Activated CD8-positive, alpha-beta memory T cell treated with anti-CD3 and anti-CD28 coated beads for 36 hours (primary cell): Measurements from ENCODE around the gene PPARGC1A. TPM values are rescaled to one million over a fixed set of nuclear protein-coding genes. Genes with fewer than 3 reads are reported as not detected.

Experiments used
- CTCF ChIA-PET: fragments of 350-600 bp; sonication (Branson Sonifier 250); formaldehyde crosslinking; loops from one replicate; lab custom pipeline; 2021; ENCODE audit warnings: antibody characterized with exemption; lab: Charles Lee
- POLR2A ChIA-PET: fragments of 350-600 bp; sonication (Branson Sonifier 250); formaldehyde crosslinking; loops from one replicate; lab custom pipeline; 2021; ENCODE audit warnings: antibody characterized with exemption; lab: Charles Lee
- total RNA-seq, 2 experiments: library from RNA; stranded (reverse); gene quantifications; one replicate each; pipeline ENCODE4 v1.2.3, GENCODE V29; 2021

PPARGC1A gene
- total RNA-seq, 2 experiments from 2014 or later, result not detected

GRCh38 chr4:23855912-23856605, 33.8 kb downstream of the PPARGC1A start:
- ChIA-PET CTCF (no interaction called here), POLR2A (no interaction called here)

GRCh38 chr4:23853986-23854660, 35.7 kb downstream of the PPARGC1A start:
- ChIA-PET CTCF (no interaction called here), POLR2A (no interaction called here)

- POLR2A ChIA-PET, result interaction anchor here (0.6 kb wide), 1 partner anchor 193 kb away, joined by 3 read pairs; no protein-coding TSS in a partner anchor
- CTCF ChIA-PET, result no interaction called here
These were observed 38.4 kb downstream of the PPARGC1A start for GRCh38 chr4:23851464-23851863.

- ChIA-PET POLR2A (no interaction called here), CTCF (no interaction called here)
These were observed 42.7 kb downstream of the PPARGC1A start for GRCh38 chr4:23847158-23847557.

- ChIA-PET CTCF (no interaction called here), POLR2A (no interaction called here)
These were observed 44.9 kb downstream of the PPARGC1A start for GRCh38 chr4:23844961-23845360.

- ChIA-PET CTCF (no interaction called here), POLR2A (no interaction called here)
These were observed 50.6 kb downstream of the PPARGC1A start for GRCh38 chr4:23839279-23839678.

- POLR2A ChIA-PET, result no interaction called here
- CTCF ChIA-PET, result no interaction called here
These were observed 51.2 kb downstream of the PPARGC1A start for GRCh38 chr4:23838607-23839006.

GRCh38 chr4:23838131-23838530, 51.7 kb downstream of the PPARGC1A start:
- CTCF ChIA-PET, result no interaction called here

GRCh38 chr4:23837371-23837770, 52.5 kb downstream of the PPARGC1A start:
- ChIA-PET CTCF (no interaction called here), POLR2A (no interaction called here)

More at GRCh38 chr4:23838131-23838530, 51.7 kb downstream of the PPARGC1A start:
- POLR2A ChIA-PET, result no interaction called here

GRCh38 chr4:23835774-23836478, 53.9 kb downstream of the PPARGC1A start:
- ChIA-PET POLR2A (no interaction called here), CTCF (no interaction called here)

GRCh38 chr4:23828779-23829178, 61.1 kb downstream of the PPARGC1A start:
- CTCF ChIA-PET, result no interaction called here
- POLR2A ChIA-PET, result no interaction called here

GRCh38 chr4:23828020-23828715, 61.7 kb downstream of the PPARGC1A start:
- POLR2A ChIA-PET, result no interaction called here
- CTCF ChIA-PET, result no interaction called here

GRCh38 chr4:23822181-23822580, 67.7 kb downstream of the PPARGC1A start:
- CTCF ChIA-PET, result no interaction called here
- POLR2A ChIA-PET, result no interaction called here

- CTCF ChIA-PET, result no interaction called here
- POLR2A ChIA-PET, result no interaction called here
These were observed 70.8 kb downstream of the PPARGC1A start for GRCh38 chr4:23819041-23819511.

GRCh38 chr4:23818097-23818885, 71.6 kb downstream of the PPARGC1A start:
- ChIA-PET CTCF (no interaction called here), POLR2A (no interaction called here)

- CTCF ChIA-PET, result no interaction called here
- POLR2A ChIA-PET, result no interaction called here
These were observed 74.7 kb downstream of the PPARGC1A start for GRCh38 chr4:23814996-23815660.

- POLR2A ChIA-PET, result no interaction called here
- CTCF ChIA-PET, result no interaction called here
These were observed 75.3 kb downstream of the PPARGC1A start for GRCh38 chr4:23814587-23814986.

GRCh38 chr4:23811161-23811560, 78.7 kb downstream of the PPARGC1A start:
- CTCF ChIA-PET, result no interaction called here

GRCh38 chr4:23805450-23805851, 84.4 kb downstream of the PPARGC1A start:
- ChIA-PET CTCF (no interaction called here), POLR2A (no interaction called here)

More at GRCh38 chr4:23811161-23811560, 78.7 kb downstream of the PPARGC1A start:
- POLR2A ChIA-PET, result no interaction called here
